ENCODE results near the gene KAT2B.
"Not testable (repeated sequence)": the region's sequence is repeated elsewhere in the genome, so short reads cannot be mapped to it uniquely, and the experiment has no call there.

The KAT2B gene

GRCh38 chr3:20039765-20040547, at the start of gene KAT2B:
Gene KAT2B (plus strand): TSS chr3:20040446. CDS start chr3:20040478, 32 bp downstream.
- DNase-seq: peak; percentile 57

GRCh38 chr3:19994796-19995195, 45.5 kb upstream of the KAT2B start:
- no peak for DNase-seq

GRCh38 chr3:19997502-19997901, 42.7 kb upstream of the KAT2B start:
- DNase-seq: no peak

- no peak for DNase-seq
Measured at GRCh38 chr3:20001932-20002331, 38.3 kb upstream of the KAT2B start.

GRCh38 chr3:20007960-20008359, 32.3 kb upstream of the KAT2B start:
- DNase-seq: no peak

GRCh38 chr3:20008646-20009045, 31.6 kb upstream of the KAT2B start:
- no peak for DNase-seq

- no peak for DNase-seq
Measured at GRCh38 chr3:20012164-20012563, 28.1 kb upstream of the KAT2B start, which contains the start of gene PP2D1. Gene PP2D1 (minus strand): TSS chr3:20012264. CDS start chr3:20012072, 192 bp downstream.

GRCh38 chr3:20013396-20013795, 26.9 kb upstream of the KAT2B start:
- DNase-seq: no peak

- DNase-seq: no peak
Measured at GRCh38 chr3:20015525-20015924, 24.7 kb upstream of the KAT2B start.

- not testable (repeated sequence) for DNase-seq
Measured at GRCh38 chr3:20016076-20016475, 24.2 kb upstream of the KAT2B start.

- DNase-seq: no peak
Measured at GRCh38 chr3:20022954-20023622, 17.2 kb upstream of the KAT2B start.

GRCh38 chr3:20023623-20024405, 16.4 kb upstream of the KAT2B start:
- no peak for DNase-seq

- no peak for DNase-seq
Measured at GRCh38 chr3:20027136-20027535, 13.1 kb upstream of the KAT2B start.

GRCh38 chr3:20028905-20029331, 11.3 kb upstream of the KAT2B start:
- DNase-seq: no peak

- DNase-seq: not testable (repeated sequence)
Measured at GRCh38 chr3:20031939-20032338, 8.3 kb upstream of the KAT2B start.

- DNase-seq: no peak
Measured at GRCh38 chr3:20035019-20035418, 5.2 kb upstream of the KAT2B start.

- no peak for DNase-seq
Measured at GRCh38 chr3:20037255-20037996, 2.8 kb upstream of the KAT2B start.

GRCh38 chr3:20038699-20039465, 1.4 kb upstream of the KAT2B start:
- DNase-seq: no peak

GRCh38 chr3:20039466-20039764, 831 bp upstream of the KAT2B start:
- DNase-seq: no peak

- DNase-seq: peak; percentile 55
Measured at GRCh38 chr3:20040548-20041196, 426 bp downstream of the KAT2B start.

GRCh38 chr3:20041197-20041780, 1.0 kb downstream of the KAT2B start:
- DNase-seq: no peak
